Thoracic aorta (tissue), 2 donors: Measurements from ENCODE around the gene ATP6V1F. TPM values are rescaled to one million over a fixed set of nuclear protein-coding genes. Genes with fewer than 3 reads are reported as not detected.

Source experiments
- ATAC-seq: fragments of 150-250 bp; one replicate; pipeline ENCODE4 v1.8.0; 2017; ENCODE audit warnings: low read depth; ENCODE audit not compliant: insufficient number of reproducible peaks, low FRiP score
- DNase-seq: peaks from one replicate; pipeline ENCODE4 v3.0.0-alpha.2; 2020; ENCODE audit warnings: low spot score
- H3K27ac ChIP-seq, 2 donors: fragments of 200-600 bp; sonication (generic); 1 replicate in 1 of 2; 2 replicates in 1 of 2; pipeline ENCODE4 v1.5.1; 2016; ENCODE audit warnings: mild to moderate bottlenecking in 2 of 2, moderate library complexity in 2 of 2
- H3K27me3 ChIP-seq: fragments of 200-600 bp; sonication (generic); replicated peaks from 2 replicates; pipeline ENCODE4 v1.6.0; 2016; ENCODE audit warnings: mild to moderate bottlenecking; ENCODE audit not compliant: insufficient read depth
- H3K36me3 ChIP-seq: fragments of 200-600 bp; sonication (generic); one replicate; pipeline ENCODE4 v1.5.1; 2016
- H3K4me1 ChIP-seq, 2 donors: fragments of 200-600 bp; sonication (generic); 1 replicate in 1 of 2; 2 replicates in 1 of 2; pipeline versions ENCODE4 v1.5.1 to v1.6.0; 2016; ENCODE audit warnings: low read depth in 2 of 2, mild to moderate bottlenecking in 1 of 2; ENCODE audit not compliant: control insufficient read depth in 1 of 2
- H3K4me3 ChIP-seq: fragments of 200-600 bp; sonication (generic); 2 replicates; pipeline ENCODE4 v1.5.1; 2016; ENCODE audit warnings: mild to moderate bottlenecking
- H3K9me3 ChIP-seq: fragments of 200-600 bp; sonication (generic); 2 replicates; pipeline ENCODE4 v1.5.1; 2016
- CTCF ChIP-seq: fragments of 200-600 bp; sonication (generic); IDR thresholded peaks from one replicate; pipeline ENCODE4 v1.5.1; 2019; ENCODE audit warnings: antibody characterized with exemption
- total RNA-seq, 2 donors: library from RNA; depleted of rRNA; stranded (reverse); fragments of >200 nt; gene quantifications; one replicate each; pipeline versions ENCODE4 v1.1.0 to v1.2.3, GENCODE V29; 2016

ATP6V1F gene
- total RNA-seq, 2 donors from 2014 or later: 73.6 to 96.0 TPM

- Histone ChIP-seq H3K4me1 (peaks cover 27 to 55% of the 10 kb centered on the region in 2 donors), H3K27ac (peak overlapping the region; percentile 91 to 97), H3K9me3 (no peaks in the 10 kb centered on the region), H3K36me3 (peaks cover 10% of the 10 kb centered on the region), H3K27me3 (no peaks in the 10 kb centered on the region), H3K4me3 (peak overlapping the region; percentile 71)
- DNase-seq (no peak), ATAC-seq (peak; percentile 26)
- no peak for TF ChIP-seq CTCF
These were observed 29.3 kb upstream of the ATP6V1F start for GRCh38 chr7:128833148-128833945.

- Histone ChIP-seq H3K4me3 (peak overlapping the region; percentile 71), H3K4me1 (peaks cover 23 to 49% of the 10 kb centered on the region in 2 donors), H3K36me3 (peaks cover 16% of the 10 kb centered on the region), H3K9me3 (no peaks in the 10 kb centered on the region), H3K27ac (peak overlapping the region; percentile 78 to 97), H3K27me3 (no peaks in the 10 kb centered on the region)
- DNase-seq: no peak
- ATAC-seq: no peak
- TF ChIP-seq CTCF: no peak
These were observed 28.7 kb upstream of the ATP6V1F start for GRCh38 chr7:128833946-128834325.

GRCh38 chr7:128835231-128835751, 27.4 kb upstream of the ATP6V1F start:
- Histone ChIP-seq H3K36me3 (peaks cover 30% of the 10 kb centered on the region), H3K9me3 (no peaks in the 10 kb centered on the region), H3K4me3 (no peak overlapping the region), H3K27me3 (no peaks in the 10 kb centered on the region), H3K27ac (peak overlapping the region; percentile 78 to 83), H3K4me1 (peaks cover 16 to 39% of the 10 kb centered on the region in 2 donors)
- no peak for TF ChIP-seq CTCF
- DNase-seq: no peak
- ATAC-seq: no peak

- peaks cover 16 to 39% of the 10 kb centered on the region in 2 donors for H3K4me1 ChIP-seq
- no peak for DNase-seq
- peaks cover 37% of the 10 kb centered on the region for H3K36me3 ChIP-seq
- no peak for ATAC-seq
- H3K27ac ChIP-seq: peak overlapping the region; percentile 78 to 83
- peak overlapping the region; percentile 22 for H3K4me3 ChIP-seq
- no peaks in the 10 kb centered on the region for H3K9me3 ChIP-seq
- no peaks in the 10 kb centered on the region for H3K27me3 ChIP-seq
- TF ChIP-seq CTCF: no peak
These were observed 26.6 kb upstream of the ATP6V1F start for GRCh38 chr7:128835790-128836641.
